IMR-90 (cell line): ENCODE data around the gene RB1. TPM values are rescaled to one million over a fixed set of nuclear protein-coding genes. Genes with fewer than 3 reads are reported as not detected.

Experiments
- ATAC-seq: fragments of 200-7000 bp; cut with Tn5 transposase; 2 replicates; pipeline ENCODE4 v1.9.1; 2020; ENCODE audit warnings: low read depth, mild to moderate bottlenecking, moderate library complexity
- BruUV-seq: library from RNA; stranded (reverse); fragments of 400-500 nt; replicated peaks from 2 replicates; lab custom pipeline; 2021; lab: Mats Ljungman, UMichigan
- CTCF ChIA-PET: fragments of 300-600 bp; formaldehyde crosslinking; extraction: SDS; loops from one replicate; lab custom pipeline; 2021; ENCODE audit warnings: antibody characterized with exemption; lab: Yijun Ruan, JAX
- POLR2A ChIA-PET: fragments of 300-600 bp; sonication (Branson Sonifier 250); formaldehyde crosslinking; loops from one replicate; lab custom pipeline; 2022; ENCODE audit warnings: antibody characterized with exemption; ENCODE audit not compliant: unreplicated experiment; lab: Charles Lee
- DNase-seq: peaks from one replicate; pipeline ENCODE4 v3.0.0; 2013
- H2AFZ ChIP-seq: replicated peaks from 2 replicates; pipeline ENCODE3; 2013; ENCODE audit warnings: low read length, mild to moderate bottlenecking; ENCODE audit not compliant: poor library complexity
- H2AK5ac ChIP-seq: 2 replicates; pipeline ENCODE4 v1.6.1; 2013; ENCODE audit warnings: low read depth, low read length, inconsistent platforms
- H2AK9ac ChIP-seq: replicated peaks from 2 replicates; pipeline ENCODE3; 2013; ENCODE audit warnings: mild to moderate bottlenecking, low read depth, low read length, moderate library complexity; ENCODE audit not compliant: poor library complexity
- H2BK120ac ChIP-seq: 2 replicates; pipeline ENCODE4 v1.6.1; 2013; ENCODE audit warnings: low read depth, low read length, inconsistent platforms
- H2BK15ac ChIP-seq: 3 replicates; pipeline ENCODE4 v1.6.1; 2013; ENCODE audit warnings: low read depth, low read length, inconsistent platforms
- H2BK20ac ChIP-seq: 2 replicates; pipeline ENCODE4 v1.6.1; 2013; ENCODE audit warnings: low read depth, mild to moderate bottlenecking, inconsistent platforms, low read length, moderate library complexity
- H2BK5ac ChIP-seq: 2 replicates; pipeline ENCODE4 v1.6.1; 2013; ENCODE audit warnings: mild to moderate bottlenecking, low read depth, low read length, inconsistent platforms; ENCODE audit not compliant: poor library complexity, severe bottlenecking
- H3K14ac ChIP-seq: replicated peaks from 2 replicates; pipeline ENCODE4 v1.6.1; 2013; ENCODE audit warnings: low read depth, low read length, inconsistent platforms
- H3K18ac ChIP-seq: 2 replicates; pipeline ENCODE4 v1.6.1; 2013; ENCODE audit warnings: low read depth, low read length, control low read depth
- H3K23ac ChIP-seq: 2 replicates; pipeline ENCODE4 v1.6.1; 2013; ENCODE audit warnings: low read depth, low read length, inconsistent platforms
- H3K27ac ChIP-seq: 2 replicates; pipeline ENCODE4 v1.5.1; 2013; ENCODE audit warnings: mild to moderate bottlenecking, control low read depth, low read length; ENCODE audit not compliant: insufficient read depth
- H3K27me3 ChIP-seq: 2 replicates; pipeline ENCODE4 v1.6.1; 2013; ENCODE audit warnings: low read length; ENCODE audit not compliant: control insufficient read depth, insufficient read depth
- H3K36me3 ChIP-seq: 2 replicates; pipeline ENCODE4 v1.6.1; 2013; ENCODE audit warnings: low read length, mixed read lengths; ENCODE audit not compliant: control insufficient read depth, insufficient read depth
- H3K4ac ChIP-seq: 2 replicates; pipeline ENCODE4 v1.6.1; 2013; ENCODE audit warnings: low read depth, low read length, inconsistent platforms
- H3K4me1 ChIP-seq: 2 replicates; pipeline ENCODE4 v1.6.1; 2013; ENCODE audit warnings: low read length, mixed read lengths; ENCODE audit not compliant: control insufficient read depth, insufficient read depth
- H3K4me2 ChIP-seq: 2 replicates; pipeline ENCODE4 v1.6.1; 2013; ENCODE audit warnings: low read depth, mild to moderate bottlenecking, control low read depth, low read length, moderate library complexity
- H3K4me3 ChIP-seq: 2 replicates; pipeline ENCODE4 v1.5.1; 2013; ENCODE audit warnings: low read depth, mild to moderate bottlenecking, control low read depth, low read length, moderate library complexity; ENCODE audit not compliant: insufficient read depth
- H3K56ac ChIP-seq: 2 replicates; pipeline ENCODE4 v1.6.1; 2013; ENCODE audit warnings: low read length, inconsistent platforms; ENCODE audit not compliant: insufficient read depth; ENCODE audit errors: extremely low read depth
- H3K79me1 ChIP-seq, 2 experiments: 2 replicates each; pipeline ENCODE4 v1.6.1; 2013; ENCODE audit warnings: low read length in 2 of 2, inconsistent platforms in 1 of 2, low read depth in 1 of 2
- H3K9ac ChIP-seq: 2 replicates; pipeline ENCODE4 v1.6.1; 2013; ENCODE audit warnings: low read depth, low read length, control low read depth
- H3K9me1 ChIP-seq: 2 replicates; pipeline ENCODE4 v1.6.1; 2013; ENCODE audit warnings: low read length, inconsistent platforms; ENCODE audit not compliant: insufficient read depth
- H3K9me3 ChIP-seq: 2 replicates; pipeline ENCODE4 v1.6.1; 2013; ENCODE audit warnings: low read length; ENCODE audit not compliant: control insufficient read depth, insufficient read depth
- H4K20me1 ChIP-seq: 2 replicates; pipeline ENCODE4 v1.6.1; 2013; ENCODE audit warnings: low read length, inconsistent platforms; ENCODE audit not compliant: insufficient read depth
- H4K5ac ChIP-seq: 2 replicates; pipeline ENCODE4 v1.6.1; 2013; ENCODE audit warnings: mild to moderate bottlenecking, low read depth, low read length, control low read depth
- H4K8ac ChIP-seq, 2 experiments: 2 replicates each; pipeline ENCODE4 v1.6.1; 2013; ENCODE audit warnings: low read depth in 2 of 2, low read length in 2 of 2, control low read depth in 1 of 2, inconsistent platforms in 1 of 2
- H4K91ac ChIP-seq: 2 replicates; pipeline ENCODE4 v1.6.1; 2013; ENCODE audit warnings: low read depth, low read length, inconsistent platforms; ENCODE audit not compliant: insufficient read depth
- BHLHE40 ChIP-seq: fragments of 150-350 bp; IDR thresholded peaks from 2 replicates; pipeline ENCODE4 v1.6.1; 2016; ENCODE audit warnings: mild to moderate bottlenecking, low read depth, low read length
- CEBPB ChIP-seq: IDR thresholded peaks from 2 replicates; pipeline ENCODE4 v1.6.1; 2012; ENCODE audit warnings: low read depth, low read length, improper control_type of control experiment
- FOS ChIP-seq: fragments of 150-350 bp; IDR thresholded peaks from 2 replicates; pipeline ENCODE4 v1.6.1; 2016; ENCODE audit warnings: low read depth, low read length
- MAFK ChIP-seq: IDR thresholded peaks from 2 replicates; pipeline ENCODE4 v1.6.1; 2012; ENCODE audit warnings: low read depth, low read length, improper control_type of control experiment
- MAZ ChIP-seq: IDR thresholded peaks from 2 replicates; pipeline ENCODE4 v1.6.1; 2012; ENCODE audit warnings: low read depth, mild to moderate bottlenecking, low read length, improper control_type of control experiment, moderate library complexity, borderline replicate concordance
- MXI1 ChIP-seq: IDR thresholded peaks from 2 replicates; pipeline ENCODE4 v1.6.1; 2012; ENCODE audit warnings: low read depth, mild to moderate bottlenecking, low read length, moderate library complexity, borderline replicate concordance
- RFX5 ChIP-seq: IDR thresholded peaks from 2 replicates; pipeline ENCODE4 v1.8.0; 2012; ENCODE audit warnings: low read depth, mild to moderate bottlenecking, low read length, moderate library complexity
- SMC3 ChIP-seq: fragments of 150-350 bp; IDR thresholded peaks from 2 replicates; pipeline ENCODE4 v1.6.1; 2016; ENCODE audit warnings: low read depth, mild to moderate bottlenecking, antibody characterized with exemption, low read length, moderate library complexity
- WGBS, 2 experiments: methylation state at CpG; one replicate each; pipeline versions ENCODE4 v1.1.5 to v1.1.7; 2013; ENCODE audit warnings: missing lambda C conversion rate in 2 of 2; ENCODE audit not compliant: insufficient read length in 1 of 2; ENCODE audit errors: extremely low coverage in 2 of 2; 5-methylcytosine and 5-hydroxymethylcytosine counted together
- dilution Hi-C: fragments of 300-500 bp; cut with HindIII; formaldehyde crosslinking; loops from one replicate; pipeline ENCODE4 v1.14.3; 2018; ENCODE audit warnings: low sequenced_read_pairs; ENCODE audit not compliant: unreplicated experiment
- in situ Hi-C: fragments of 300-500 bp; cut with MboI; formaldehyde crosslinking; loops from 3 replicates; pipeline ENCODE4 v1.14.3; 2019; ENCODE audit warnings: low sequenced_read_pairs, inconsistent platforms, mixed read lengths
- intact Hi-C: fragments of 100-400 bp; cut with micrococcal nuclease; formaldehyde crosslinking; loops from 2 replicates; pipeline ENCODE4 v1.10.0; 2022
- polyA plus RNA-seq, 3 experiments: library from polyadenylated mRNA; depleted of rRNA; stranded (reverse); fragments of >200 nt; gene quantifications; 2 replicates each; pipeline ENCODE4 v1.2.3, GENCODE V29; 2012; ENCODE audit warnings: low replicate concordance in 1 of 3
- total RNA-seq: library from RNA; depleted of rRNA; stranded (reverse); fragments of >200 nt; gene quantifications from 2 replicates; pipeline ENCODE4 v1.2.3, GENCODE V29; 2012
- TF ChIP-seq, protein P1 (sequence below): fragments of 150-350 bp; IDR thresholded peaks from 2 replicates; pipeline ENCODE4 v1.6.1; 2017; ENCODE audit warnings: mild to moderate bottlenecking, antibody characterized with exemption, low read length, low read depth
- TF ChIP-seq, protein P2 (sequence below): fragments of 150-350 bp; IDR thresholded peaks from 2 replicates; pipeline ENCODE4 v1.6.1; 2016; ENCODE audit warnings: low read depth, mild to moderate bottlenecking, low read length, moderate library complexity, borderline replicate concordance

The RB1 gene
- total and polyA plus RNA-seq, 2 of the 4 experiments (the other 2 are of a cell fraction), result 11.4 to 15.4 TPM

DNA sequence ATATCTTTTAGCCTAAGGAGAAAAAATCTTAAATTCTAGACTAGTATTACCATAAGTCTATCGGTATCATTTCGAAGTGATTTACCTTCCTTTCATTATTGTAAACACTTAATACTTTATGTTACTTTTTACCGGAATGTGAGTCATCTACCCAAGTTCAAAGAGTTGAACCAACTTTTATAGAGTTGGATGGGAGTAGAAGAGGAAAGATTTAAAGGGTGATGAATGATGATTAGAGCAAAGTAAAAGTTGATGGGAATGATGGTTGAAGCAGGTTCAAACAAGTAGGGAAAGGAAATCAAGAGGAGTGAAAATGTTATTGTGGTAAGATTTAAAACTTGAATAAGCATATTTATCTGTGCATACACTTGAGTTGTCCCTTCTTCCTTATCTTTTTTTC lies 120.7 kb downstream of the RB1 start:
- H3K36me3 ChIP-seq, result peaks cover 3% of the 10 kb centered on the region
- no peak overlapping the region for H3K27ac ChIP-seq
- H3K9me3 ChIP-seq, result peaks cover 3% of the 10 kb centered on the region; the same call in 1 of the 2 replicates
- peaks cover 2% of the 10 kb centered on the region; the same call in 1 of the 2 replicates for H3K9me1 ChIP-seq
- no CpG with 5 or more reads among the region's 3 CpGs for WGBS, 2 experiments
- H2AFZ ChIP-seq, result no peak overlapping the region
- no peak overlapping the region for H2BK120ac ChIP-seq
- no peak overlapping the region for H3K56ac ChIP-seq
- H3K27me3 ChIP-seq, result no peaks in the 10 kb centered on the region
- H2AK9ac ChIP-seq, result no peak overlapping the region
- POLR2A ChIA-PET, result no interaction called here
- no peak overlapping the region for H4K8ac ChIP-seq
- H3K4me1 ChIP-seq, result no peaks in the 10 kb centered on the region
- no peak overlapping the region for H3K4me3 ChIP-seq
- no peak overlapping the region for H2BK20ac ChIP-seq
- no TSS peak for BruUV-seq
- H3K18ac ChIP-seq, result no peak overlapping the region
- TF ChIP-seq MAZ (no peak), SMC3 (no peak), FOS (no peak), RFX5 (no peak), MXI1 (no peak), CEBPB (no peak), MAFK (no peak), BHLHE40 (no peak)
- TF ChIP-seq, protein P1, sequence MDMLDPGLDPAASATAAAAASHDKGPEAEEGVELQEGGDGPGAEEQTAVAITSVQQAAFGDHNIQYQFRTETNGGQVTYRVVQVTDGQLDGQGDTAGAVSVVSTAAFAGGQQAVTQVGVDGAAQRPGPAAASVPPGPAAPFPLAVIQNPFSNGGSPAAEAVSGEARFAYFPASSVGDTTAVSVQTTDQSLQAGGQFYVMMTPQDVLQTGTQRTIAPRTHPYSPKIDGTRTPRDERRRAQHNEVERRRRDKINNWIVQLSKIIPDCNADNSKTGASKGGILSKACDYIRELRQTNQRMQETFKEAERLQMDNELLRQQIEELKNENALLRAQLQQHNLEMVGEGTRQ, result no peak
- TF ChIP-seq, protein P2, sequence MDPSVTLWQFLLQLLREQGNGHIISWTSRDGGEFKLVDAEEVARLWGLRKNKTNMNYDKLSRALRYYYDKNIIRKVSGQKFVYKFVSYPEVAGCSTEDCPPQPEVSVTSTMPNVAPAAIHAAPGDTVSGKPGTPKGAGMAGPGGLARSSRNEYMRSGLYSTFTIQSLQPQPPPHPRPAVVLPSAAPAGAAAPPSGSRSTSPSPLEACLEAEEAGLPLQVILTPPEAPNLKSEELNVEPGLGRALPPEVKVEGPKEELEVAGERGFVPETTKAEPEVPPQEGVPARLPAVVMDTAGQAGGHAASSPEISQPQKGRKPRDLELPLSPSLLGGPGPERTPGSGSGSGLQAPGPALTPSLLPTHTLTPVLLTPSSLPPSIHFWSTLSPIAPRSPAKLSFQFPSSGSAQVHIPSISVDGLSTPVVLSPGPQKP, result no peak
- H4K5ac ChIP-seq, result no peak overlapping the region
- H3K79me1 ChIP-seq, result peaks cover 2 to 3% of the 10 kb centered on the region in 2 experiments; a peak in 3 of 4 replicates
- no peak for DNase-seq
- no peak overlapping the region for H3K4ac ChIP-seq
- H2AK5ac ChIP-seq, result no peak overlapping the region
- no peaks in the 10 kb centered on the region for H4K20me1 ChIP-seq
- intact Hi-C loops, result no loop called here
- H3K14ac ChIP-seq, result no peak overlapping the region
- dilution Hi-C loops, result no loop called here
- CTCF ChIA-PET, result no interaction called here
- no peak overlapping the region for H4K91ac ChIP-seq
- H2BK15ac ChIP-seq, result no peak overlapping the region
- H3K4me2 ChIP-seq, result no peak overlapping the region
- no peak overlapping the region for H2BK5ac ChIP-seq
- in situ Hi-C loops, result no loop called here
- no peak overlapping the region for H3K9ac ChIP-seq
- no peak for ATAC-seq
- no peak overlapping the region for H3K23ac ChIP-seq
